GM23338 (cell line): Measurements from ENCODE around the gene MFAP3. TPM values are rescaled to one million over a fixed set of nuclear protein-coding genes. Genes with fewer than 3 reads are reported as not detected.

Experiments
- ATAC-seq: fragments of 200-7000 bp; cut with Tn5 transposase; 3 replicates; pipeline ENCODE4 v1.9.1; 2020
- DNase-seq: peaks from one replicate; pipeline ENCODE4 v3.0.0-alpha.2; 2015; ENCODE audit warnings: low spot score
- H2AFZ ChIP-seq: fragments of 200-600 bp; sonication (generic); 2 replicates; pipeline ENCODE4 v1.8.0; 2016; ENCODE audit warnings: antibody characterized with exemption, mild to moderate bottlenecking, moderate library complexity
- H3F3A ChIP-seq: fragments of 200-600 bp; sonication (generic); replicated peaks from 2 replicates; pipeline ENCODE4 v1.8.0; 2017; ENCODE audit warnings: antibody characterized with exemption, mixed run types, low read depth
- H3K27ac ChIP-seq: fragments of 200-600 bp; sonication (generic); 2 replicates; pipeline ENCODE4 v1.6.1; 2016; ENCODE audit warnings: low read depth
- H3K27me3 ChIP-seq: fragments of 200-600 bp; sonication (generic); 2 replicates; pipeline ENCODE4 v1.8.0; 2016; ENCODE audit warnings: mild to moderate bottlenecking, mixed run types, moderate library complexity; ENCODE audit not compliant: insufficient read depth
- H3K36me3 ChIP-seq: fragments of 200-600 bp; sonication (generic); 2 replicates; pipeline ENCODE4 v1.8.0; 2016; ENCODE audit warnings: mild to moderate bottlenecking; ENCODE audit not compliant: insufficient read depth
- H3K4me1 ChIP-seq: fragments of 200-600 bp; sonication (generic); 2 replicates; pipeline ENCODE4 v1.8.0; 2016; ENCODE audit warnings: mild to moderate bottlenecking, moderate library complexity; ENCODE audit not compliant: insufficient read depth
- H3K4me2 ChIP-seq: fragments of 200-600 bp; sonication (generic); 2 replicates; pipeline ENCODE4 v1.7.1; 2017; ENCODE audit warnings: mixed run types
- H3K4me3 ChIP-seq: fragments of 200-600 bp; sonication (generic); 2 replicates; pipeline ENCODE4 v1.6.1; 2016; ENCODE audit warnings: mixed run types
- H3K79me2 ChIP-seq: fragments of 200-600 bp; sonication (generic); replicated peaks from 2 replicates; pipeline ENCODE4 v1.8.0; 2017; ENCODE audit warnings: mild to moderate bottlenecking; ENCODE audit not compliant: insufficient read depth
- H3K9me2 ChIP-seq: fragments of 200-600 bp; sonication (generic); 2 replicates; pipeline ENCODE4 v1.8.0; 2017; ENCODE audit not compliant: insufficient read depth
- H4K20me1 ChIP-seq: fragments of 200-600 bp; sonication (generic); replicated peaks from 2 replicates; pipeline ENCODE4 v1.8.0; 2017; ENCODE audit warnings: mild to moderate bottlenecking; ENCODE audit not compliant: insufficient read depth
- H3K27ac Mint-ChIP-seq: 2 replicates; pipeline ENCODE4 v1.8.0; 2020; ENCODE audit warnings: inconsistent platforms, mild to moderate bottlenecking, moderate library complexity, mixed read lengths
- H3K27me3 Mint-ChIP-seq: 3 replicates; pipeline ENCODE4 v1.8.0; 2022; ENCODE audit warnings: low read depth, mild to moderate bottlenecking, moderate library complexity, mixed read lengths, inconsistent platforms; ENCODE audit not compliant: insufficient read depth, poor library complexity
- H3K36me3 Mint-ChIP-seq: 3 replicates; pipeline ENCODE4 v1.8.0; 2021; ENCODE audit warnings: low read depth, mild to moderate bottlenecking, inconsistent platforms, moderate library complexity, mixed read lengths
- H3K4me1 Mint-ChIP-seq: 3 replicates; pipeline ENCODE4 v1.8.0; 2020; ENCODE audit warnings: mild to moderate bottlenecking, inconsistent platforms, mixed read lengths
- H3K4me3 Mint-ChIP-seq: 3 replicates; pipeline ENCODE4 v1.8.0; 2021; ENCODE audit warnings: moderate library complexity, mild to moderate bottlenecking, inconsistent platforms, mixed read lengths
- H3K9me3 Mint-ChIP-seq: 3 replicates; pipeline ENCODE4 v1.8.0; 2020; ENCODE audit warnings: moderate library complexity, mild to moderate bottlenecking, inconsistent platforms, mixed read lengths
- CREB1 ChIP-seq: fragments of 250-450 bp; sonication (Bioruptor Pico); IDR thresholded peaks from 2 replicates; pipeline ENCODE4 v1.5.0; 2020; ENCODE audit warnings: low read depth, mild to moderate bottlenecking, moderate library complexity
- CTCF ChIP-seq, 2 experiments: fragments of 200-600 bp in 1 of 2; sonication (generic) in 1 of 2; conservative IDR thresholded peaks; 2 replicates each; pipeline versions ENCODE4 v1.5.1 to v1.6.1; 2016 to 2017; ENCODE audit warnings: antibody characterized with exemption in 2 of 2, low read depth in 2 of 2, mild to moderate bottlenecking in 2 of 2, moderate library complexity in 1 of 2
- ETS1 ChIP-seq: IDR thresholded peaks from 2 replicates; pipeline ENCODE4 v1.6.1; 2016; ENCODE audit warnings: antibody characterized with exemption
- EZH2 ChIP-seq: fragments of 200-600 bp; sonication (generic); IDR thresholded peaks from one replicate; pipeline ENCODE4 v1.8.0; 2017; ENCODE audit warnings: antibody characterized with exemption, mild to moderate bottlenecking, low read depth; ENCODE audit not compliant: unreplicated experiment
- EZH2phosphoT487 ChIP-seq: fragments of 200-600 bp; sonication (generic); IDR thresholded peaks from one replicate; pipeline ENCODE4 v1.8.1; 2018; ENCODE audit warnings: antibody characterized with exemption; ENCODE audit not compliant: unreplicated experiment
- JUNB ChIP-seq: IDR thresholded peaks from one replicate; pipeline ENCODE4 v1.6.1; 2016; ENCODE audit warnings: antibody characterized with exemption; ENCODE audit not compliant: unreplicated experiment
- POLR2AphosphoS5 ChIP-seq: IDR thresholded peaks from 2 replicates; pipeline ENCODE4 v1.6.1; 2016; ENCODE audit warnings: antibody characterized with exemption, low read depth
- STAT1 ChIP-seq: IDR thresholded peaks from one replicate; pipeline ENCODE4 v1.6.1; 2016; ENCODE audit warnings: antibody characterized with exemption; ENCODE audit not compliant: unreplicated experiment
- ZNF114 ChIP-seq: fragments of 250-450 bp; sonication (Bioruptor Pico); IDR thresholded peaks from 2 replicates; pipeline ENCODE4 v1.5.0; 2020; ENCODE audit warnings: mild to moderate bottlenecking, moderate library complexity
- polyA plus RNA-seq: library from polyadenylated mRNA; unstranded; fragments of >200 nt; fragmentation: Nextera tagmentation; extraction: Ambion mirVana; gene quantifications from 2 replicates; pipeline ENCODE4 v1.2.1, GENCODE V29; 2016
- total RNA-seq: library from RNA; depleted of rRNA; stranded (reverse); fragments of >200 nt; shearing (Covaris generic); gene quantifications from 2 replicates; pipeline ENCODE4 v1.2.3, GENCODE V29; 2014

MFAP3 gene
- total and polyA plus RNA-seq, 2 experiments from 2014 or later, result 2.9 to 47.5 TPM

- Histone ChIP-seq H2AFZ (peak overlapping the region; percentile 83; the same call in 1 of the 2 replicates), H3K4me2 (0 out of 2 replicates have a peak overlapping the region, but pooled peaks have one; percentile 5)
These were observed 33.8 kb downstream of the MFAP3 start for GRCh38 chr5:154072414-154073171.

GRCh38 chr5:154076240-154076922 is 37.6 kb downstream of the MFAP3 start:
- Histone ChIP-seq H3F3A (no peaks in the 10 kb centered on the region), H3K36me3 (no peaks in the 10 kb centered on the region), H3K79me2 (no peaks in the 10 kb centered on the region), H4K20me1 (no peaks in the 10 kb centered on the region), H3K27ac (no peak overlapping the region), H3K4me3 (no peak overlapping the region), H3K27me3 (no peaks in the 10 kb centered on the region), H3K4me2 (no peak overlapping the region), H2AFZ (no peak overlapping the region), H3K9me2 (no peaks in the 10 kb centered on the region), H3K4me1 (peaks cover 7% of the 10 kb centered on the region)
- H3K36me3 Mint-ChIP-seq, result no peaks in the 10 kb centered on the region
- no peak overlapping the region for H3K27ac Mint-ChIP-seq
- H3K9me3 Mint-ChIP-seq, result no peaks in the 10 kb centered on the region
- ATAC-seq (no peak), DNase-seq (no peak)
- no peak overlapping the region for H3K4me3 Mint-ChIP-seq
- H3K4me1 Mint-ChIP-seq, result peaks cover 21% of the 10 kb centered on the region
- H3K27me3 Mint-ChIP-seq, result no peaks in the 10 kb centered on the region
- TF ChIP-seq EZH2, result no peak
- no peak for TF ChIP-seq STAT1
- no peak for TF ChIP-seq ZNF114 (CRISPR knock-in tag)
- TF ChIP-seq POLR2AphosphoS5, result no peak
- no peak for TF ChIP-seq ETS1

More at GRCh38 chr5:154072414-154073171, 33.8 kb downstream of the MFAP3 start:
- H3K9me2 ChIP-seq, result no peaks in the 10 kb centered on the region
- H3K79me2 ChIP-seq, result no peaks in the 10 kb centered on the region
- no peaks in the 10 kb centered on the region for H3K9me3 Mint-ChIP-seq
- DNase-seq, result peak; percentile 86
- no peaks in the 10 kb centered on the region for H3K36me3 ChIP-seq
- TF ChIP-seq STAT1, result no peak
- TF ChIP-seq JUNB, result no peak
- no peak for TF ChIP-seq EZH2phosphoT487
- no peak for TF ChIP-seq CREB1 (CRISPR knock-in tag)
- peak; percentile 100 for TF ChIP-seq CTCF (conservative IDR thresholded peaks at IDR 0.05; ENCODE audit: low read depth in 2 of 2)
- H3K27ac ChIP-seq, result no peak overlapping the region
- H4K20me1 ChIP-seq, result no peaks in the 10 kb centered on the region
- no peaks in the 10 kb centered on the region for H3K36me3 Mint-ChIP-seq
- H3K27me3 ChIP-seq, result no peaks in the 10 kb centered on the region
- peak overlapping the region; percentile 34 for H3K27ac Mint-ChIP-seq
- H3K4me1 Mint-ChIP-seq, result peaks cover 10% of the 10 kb centered on the region; the same call in 2 of the 3 replicates
- peaks cover 7% of the 10 kb centered on the region for H3K4me1 ChIP-seq
- H3F3A ChIP-seq, result no peaks in the 10 kb centered on the region
- H3K4me3 ChIP-seq, result no peak overlapping the region
- H3K4me3 Mint-ChIP-seq, result no peak overlapping the region
- peak; percentile 94 for ATAC-seq
- H3K27me3 Mint-ChIP-seq, result peaks cover 2% of the 10 kb centered on the region
